Activated B cell treated with CpG ODN at 0.5 μM for 24 hours (primary cell): ENCODE results near the gene ZNF281. TPM values are rescaled to one million over a fixed set of nuclear protein-coding genes. Genes with fewer than 3 reads are reported as not detected.
"Not testable (repeated sequence)": the region's sequence is repeated elsewhere in the genome, so short reads cannot be mapped to it uniquely, and the experiment has no call there.

ENCODE experiments used
- ATAC-seq: fragments of 200-7000 bp; cut with Tn5 transposase; one replicate; pipeline ENCODE4 v1.10.0; 2021; ENCODE audit warnings: low read depth, mild to moderate bottlenecking, moderate library complexity
- CTCF ChIA-PET: fragments of 350-600 bp; sonication (Branson Sonifier 250); formaldehyde crosslinking; loops from one replicate; lab custom pipeline; 2021; ENCODE audit warnings: antibody characterized with exemption; lab: Charles Lee
- POLR2A ChIA-PET: fragments of 350-600 bp; sonication (Branson Sonifier 250); formaldehyde crosslinking; loops from one replicate; lab custom pipeline; 2021; ENCODE audit warnings: antibody characterized with exemption; lab: Charles Lee
- DNase-seq: peaks from one replicate; pipeline ENCODE4 v3.0.0; 2022
- H3K27ac Mint-ChIP-seq: one replicate; pipeline ENCODE4 v1.8.0; 2020; ENCODE audit warnings: mixed read lengths
- H3K27me3 Mint-ChIP-seq: one replicate; pipeline ENCODE4 v1.8.0; 2021; ENCODE audit warnings: mixed read lengths
- H3K36me3 Mint-ChIP-seq: one replicate; pipeline ENCODE4 v1.8.0; 2021; ENCODE audit warnings: low read depth, mixed read lengths
- H3K4me1 Mint-ChIP-seq: one replicate; pipeline ENCODE4 v1.8.0; 2021; ENCODE audit warnings: mixed read lengths
- H3K4me3 Mint-ChIP-seq: one replicate; pipeline ENCODE4 v1.8.0; 2020; ENCODE audit warnings: mild to moderate bottlenecking, mixed read lengths
- H3K9me3 Mint-ChIP-seq: one replicate; pipeline ENCODE4 v1.8.0; 2020; ENCODE audit warnings: mixed read lengths
- intact Hi-C: fragments of 100-400 bp; cut with micrococcal nuclease; formaldehyde crosslinking; loops from one replicate; pipeline ENCODE4 v1.15.1; 2024
- total RNA-seq: library from RNA; stranded (reverse); gene quantifications from 2 replicates; pipeline ENCODE4 v1.2.3, GENCODE V29; 2022
- TF ChIP-seq, protein P1 (sequence below): fragments of 200-600 bp; IDR thresholded peaks from one replicate; pipeline ENCODE4 v1.8.0; 2022; ENCODE audit warnings: antibody characterized with exemption, mild to moderate bottlenecking

Gene ZNF281
- total RNA-seq, 1 donor from 2014 or later, result 31.2 TPM

DNA sequence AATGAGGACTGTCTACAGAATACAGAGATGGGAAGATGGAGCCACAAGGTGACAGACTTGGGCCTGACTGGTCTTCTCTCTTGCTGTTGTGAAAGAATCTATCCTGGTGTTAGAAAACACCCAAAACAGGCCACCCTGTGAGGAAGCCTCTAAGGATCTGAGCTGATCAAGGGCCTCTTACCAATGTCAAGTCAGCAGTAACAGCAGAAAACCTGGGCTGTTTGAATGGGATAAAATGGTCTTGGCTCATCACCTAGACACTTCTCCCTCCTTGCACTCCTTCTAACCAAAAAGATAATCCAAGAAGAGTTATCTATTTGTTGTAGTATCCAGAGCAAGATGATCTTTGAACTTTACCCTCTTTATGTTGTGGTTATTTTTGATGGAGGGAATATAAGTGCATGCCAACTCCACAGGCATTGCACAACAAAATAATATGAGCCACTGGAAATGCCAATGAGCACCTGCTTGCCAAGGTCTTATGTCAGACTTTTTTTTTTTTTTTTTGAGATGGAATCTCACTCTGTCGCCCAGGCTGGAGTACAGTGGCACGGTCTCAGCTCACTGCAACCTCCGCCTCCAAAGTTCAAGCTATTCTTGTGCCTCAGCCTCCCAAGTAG lies 32.8 kb upstream of the ZNF281 start:
- H3K4me1 Mint-ChIP-seq, result peaks cover 5% of the 10 kb centered on the region
- no peak overlapping the region for H3K27ac Mint-ChIP-seq
- intact Hi-C loops, result no loop called here
- DNase-seq (no peak), ATAC-seq (no peak)
- CTCF ChIA-PET, result no interaction called here
- H3K9me3 Mint-ChIP-seq, result no peaks in the 10 kb centered on the region
- no peaks in the 10 kb centered on the region for H3K36me3 Mint-ChIP-seq
- H3K4me3 Mint-ChIP-seq, result no peak overlapping the region
- TF ChIP-seq, protein P1, sequence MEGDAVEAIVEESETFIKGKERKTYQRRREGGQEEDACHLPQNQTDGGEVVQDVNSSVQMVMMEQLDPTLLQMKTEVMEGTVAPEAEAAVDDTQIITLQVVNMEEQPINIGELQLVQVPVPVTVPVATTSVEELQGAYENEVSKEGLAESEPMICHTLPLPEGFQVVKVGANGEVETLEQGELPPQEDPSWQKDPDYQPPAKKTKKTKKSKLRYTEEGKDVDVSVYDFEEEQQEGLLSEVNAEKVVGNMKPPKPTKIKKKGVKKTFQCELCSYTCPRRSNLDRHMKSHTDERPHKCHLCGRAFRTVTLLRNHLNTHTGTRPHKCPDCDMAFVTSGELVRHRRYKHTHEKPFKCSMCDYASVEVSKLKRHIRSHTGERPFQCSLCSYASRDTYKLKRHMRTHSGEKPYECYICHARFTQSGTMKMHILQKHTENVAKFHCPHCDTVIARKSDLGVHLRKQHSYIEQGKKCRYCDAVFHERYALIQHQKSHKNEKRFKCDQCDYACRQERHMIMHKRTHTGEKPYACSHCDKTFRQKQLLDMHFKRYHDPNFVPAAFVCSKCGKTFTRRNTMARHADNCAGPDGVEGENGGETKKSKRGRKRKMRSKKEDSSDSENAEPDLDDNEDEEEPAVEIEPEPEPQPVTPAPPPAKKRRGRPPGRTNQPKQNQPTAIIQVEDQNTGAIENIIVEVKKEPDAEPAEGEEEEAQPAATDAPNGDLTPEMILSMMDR, result no peak
- POLR2A ChIA-PET, result no interaction called here
- no peaks in the 10 kb centered on the region for H3K27me3 Mint-ChIP-seq

DNA sequence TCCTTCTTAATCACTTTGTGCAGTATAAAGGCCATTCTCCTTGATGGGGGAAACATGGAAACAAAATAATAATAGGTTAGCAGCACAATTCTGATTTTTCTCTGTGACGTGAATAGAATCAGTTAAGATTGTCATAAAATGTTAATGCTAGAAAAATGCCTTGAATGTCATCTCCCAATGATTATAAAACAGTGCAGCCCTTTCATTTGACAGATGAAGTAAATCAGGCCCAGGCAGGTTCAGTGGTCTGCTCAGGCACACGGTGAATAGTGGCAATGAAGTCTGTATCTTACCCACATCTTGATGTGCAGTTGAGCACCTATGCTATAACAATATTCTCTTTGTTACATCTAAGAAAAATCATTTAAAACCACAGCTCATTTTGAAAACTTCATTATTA lies 32.2 kb upstream of the ZNF281 start:
- ChIA-PET CTCF (no interaction called here), POLR2A (no interaction called here)
- Mint-ChIP-seq H3K4me1 (peaks cover 7% of the 10 kb centered on the region), H3K36me3 (no peaks in the 10 kb centered on the region), H3K27ac (no peak overlapping the region), H3K9me3 (no peaks in the 10 kb centered on the region), H3K27me3 (no peaks in the 10 kb centered on the region), H3K4me3 (no peak overlapping the region)
- DNase-seq (no peak), ATAC-seq (no peak)
- TF ChIP-seq, protein P1, result no peak
- intact Hi-C loops, result no loop called here

DNA sequence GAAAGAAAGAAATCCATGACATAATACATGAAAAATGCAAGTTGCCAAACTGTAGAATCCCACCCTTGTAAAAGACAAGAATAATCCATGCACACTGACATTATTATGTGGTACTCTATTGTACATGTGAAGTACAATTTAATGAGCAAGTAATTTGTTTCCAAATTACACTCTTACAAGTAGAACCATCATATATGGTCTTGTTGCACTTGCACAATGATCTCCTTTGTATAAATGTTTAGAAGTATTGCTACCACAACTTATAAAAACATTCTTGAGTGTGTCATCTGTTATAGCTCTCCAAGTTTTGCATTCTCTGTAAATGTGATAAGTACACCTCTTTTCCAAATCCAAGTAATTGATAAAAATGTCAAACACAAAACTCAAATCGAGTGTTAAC lies 29.1 kb upstream of the ZNF281 start:
- Mint-ChIP-seq H3K4me1 (peaks cover 7% of the 10 kb centered on the region), H3K27ac (no peak overlapping the region), H3K4me3 (no peak overlapping the region), H3K27me3 (no peaks in the 10 kb centered on the region), H3K9me3 (no peaks in the 10 kb centered on the region), H3K36me3 (no peaks in the 10 kb centered on the region)
- ChIA-PET POLR2A (no interaction called here), CTCF (no interaction called here)
- ATAC-seq (no peak), DNase-seq (no peak)
- intact Hi-C loops, result no loop called here
- TF ChIP-seq, protein P1, result no peak

DNA sequence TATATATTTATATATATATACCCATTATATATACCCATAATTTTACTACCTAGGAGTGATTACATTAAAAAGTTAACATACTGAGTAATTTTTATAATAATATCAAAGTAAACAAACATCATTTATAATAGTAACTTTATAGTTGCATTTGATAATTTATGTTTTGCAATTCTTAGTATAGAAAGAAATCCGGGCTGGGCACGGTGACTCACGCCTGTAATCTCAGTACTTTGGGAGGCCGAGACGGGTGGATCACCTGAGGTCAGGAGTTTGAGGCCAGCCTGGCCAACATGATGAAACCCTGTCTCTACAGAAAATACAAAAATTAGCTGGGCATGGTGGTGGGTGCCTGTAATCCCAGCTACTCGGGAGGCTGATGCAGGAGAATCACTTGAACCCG lies 28.6 kb upstream of the ZNF281 start:
- not testable (repeated sequence) for H3K4me3 Mint-ChIP-seq, H3K36me3 Mint-ChIP-seq
- POLR2A ChIA-PET, result interaction anchor here (0.7 kb wide), 2 partner anchors 33 to 1954 kb away, joined by 3 read pairs; no protein-coding TSS in a partner anchor

DNA sequence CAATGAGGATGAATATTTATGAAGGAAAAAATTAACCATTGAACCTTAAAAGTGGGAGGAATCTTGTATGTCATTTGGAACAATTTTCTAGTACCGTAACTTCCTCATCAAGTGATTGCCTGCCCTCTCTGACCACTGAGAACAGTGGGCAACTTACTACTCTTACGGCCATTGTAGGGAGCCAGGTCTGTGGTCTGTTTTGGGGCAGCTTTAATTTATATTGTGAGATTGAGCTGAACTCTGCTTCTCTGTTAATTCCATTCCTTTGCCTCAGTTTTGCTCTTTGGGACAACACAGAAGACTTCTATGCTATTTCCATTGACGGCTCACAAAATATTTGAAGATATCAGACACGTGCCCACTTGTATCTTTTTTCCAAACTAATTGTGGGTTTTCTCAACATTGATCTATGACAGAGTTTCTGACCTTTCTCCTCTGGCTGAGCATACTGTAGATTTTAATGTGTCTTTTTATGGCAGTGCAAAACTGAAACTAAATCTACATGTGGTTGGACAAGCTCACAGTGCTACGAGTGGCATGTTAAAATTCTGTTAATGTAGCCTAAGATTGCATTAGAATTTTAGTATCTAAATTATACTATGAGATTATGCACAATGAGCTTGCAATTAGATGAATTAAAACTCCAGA lies 27.8 kb upstream of the ZNF281 start:
- POLR2A ChIA-PET, result interaction anchor here (0.6 to 0.7 kb wide), 3 partner anchors 32 to 1953 kb away, joined by 3 to 11 read pairs (median 3); no protein-coding TSS in a partner anchor
- no peaks in the 10 kb centered on the region for H3K36me3 Mint-ChIP-seq
- H3K27me3 Mint-ChIP-seq, result no peaks in the 10 kb centered on the region
- CTCF ChIA-PET, result interaction anchor here (1.0 kb wide), 1 partner anchor 8 kb away, joined by 3 read pairs; no protein-coding TSS in a partner anchor
- intact Hi-C loops, result no loop called here
- TF ChIP-seq, protein P1, result no peak
- peak overlapping the region; percentile 16 for H3K27ac Mint-ChIP-seq
- H3K4me1 Mint-ChIP-seq, result peaks cover 7% of the 10 kb centered on the region
- H3K9me3 Mint-ChIP-seq, result no peaks in the 10 kb centered on the region
- ATAC-seq (peak; percentile 37), DNase-seq (no peak)
- H3K4me3 Mint-ChIP-seq, result peak overlapping the region; percentile 73

More for the DNA sequence above, 28.6 kb upstream of the ZNF281 start:
- DNase-seq, H3K27ac Mint-ChIP-seq, intact Hi-C loops, ATAC-seq, H3K9me3 Mint-ChIP-seq, H3K27me3 Mint-ChIP-seq, H3K4me1 Mint-ChIP-seq: not testable (repeated sequence)
- CTCF ChIA-PET, result interaction anchor here (1.0 kb wide), 1 partner anchor 9 kb away, joined by 3 read pairs; no protein-coding TSS in a partner anchor
